ENCODE measurements around the gene SND1.

SND1 gene

GRCh38 chr7:127968547-127968946 is 316.6 kb downstream of the SND1 start:
- TF ChIP-seq, protein P1, sequence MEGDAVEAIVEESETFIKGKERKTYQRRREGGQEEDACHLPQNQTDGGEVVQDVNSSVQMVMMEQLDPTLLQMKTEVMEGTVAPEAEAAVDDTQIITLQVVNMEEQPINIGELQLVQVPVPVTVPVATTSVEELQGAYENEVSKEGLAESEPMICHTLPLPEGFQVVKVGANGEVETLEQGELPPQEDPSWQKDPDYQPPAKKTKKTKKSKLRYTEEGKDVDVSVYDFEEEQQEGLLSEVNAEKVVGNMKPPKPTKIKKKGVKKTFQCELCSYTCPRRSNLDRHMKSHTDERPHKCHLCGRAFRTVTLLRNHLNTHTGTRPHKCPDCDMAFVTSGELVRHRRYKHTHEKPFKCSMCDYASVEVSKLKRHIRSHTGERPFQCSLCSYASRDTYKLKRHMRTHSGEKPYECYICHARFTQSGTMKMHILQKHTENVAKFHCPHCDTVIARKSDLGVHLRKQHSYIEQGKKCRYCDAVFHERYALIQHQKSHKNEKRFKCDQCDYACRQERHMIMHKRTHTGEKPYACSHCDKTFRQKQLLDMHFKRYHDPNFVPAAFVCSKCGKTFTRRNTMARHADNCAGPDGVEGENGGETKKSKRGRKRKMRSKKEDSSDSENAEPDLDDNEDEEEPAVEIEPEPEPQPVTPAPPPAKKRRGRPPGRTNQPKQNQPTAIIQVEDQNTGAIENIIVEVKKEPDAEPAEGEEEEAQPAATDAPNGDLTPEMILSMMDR (IDR thresholded peaks at IDR 0.05; ENCODE audit: extremely low read depth, missing control alignments): no peak
- no peak for DNase-seq (ENCODE audit: low spot score)

GRCh38 chr7:127973832-127974231 is 321.8 kb downstream of the SND1 start:
- DNase-seq (ENCODE audit: low spot score): no peak
- TF ChIP-seq, protein P1 (IDR thresholded peaks at IDR 0.05; ENCODE audit: extremely low read depth, missing control alignments): no peak

DNA sequence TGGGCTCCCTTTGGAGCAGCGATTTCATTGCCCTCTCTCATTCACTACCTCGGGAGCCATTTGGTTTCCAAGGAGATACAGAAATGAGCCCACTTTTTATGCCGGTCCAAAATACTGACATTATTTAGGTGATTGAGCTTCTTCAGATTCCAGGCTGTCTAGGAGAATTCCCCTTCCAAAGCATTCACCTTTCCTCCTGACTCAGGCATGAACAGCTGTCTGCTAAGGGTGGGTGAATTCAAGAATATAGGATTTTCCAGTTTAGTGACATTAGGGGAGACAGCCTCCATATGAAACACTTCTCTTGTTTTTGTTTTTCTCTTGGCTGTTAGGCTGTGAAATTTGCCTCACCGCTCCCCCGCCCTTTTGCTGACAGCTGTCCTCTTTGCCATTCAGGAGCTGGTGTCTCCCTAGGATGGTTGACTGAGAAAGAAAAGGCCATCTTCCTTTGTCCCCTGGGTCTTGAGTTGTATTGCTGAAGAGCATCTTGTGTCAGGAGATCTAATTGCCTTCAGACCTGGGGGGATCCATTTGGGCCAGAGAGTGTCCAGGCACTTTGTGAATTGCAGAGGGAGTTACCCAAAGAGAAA is 322.5 kb downstream of the SND1 start:
- no peak for DNase-seq (ENCODE audit: low spot score)
- TF ChIP-seq, protein P1 (IDR thresholded peaks at IDR 0.05; ENCODE audit: extremely low read depth, missing control alignments): no peak

- DNase-seq (ENCODE audit: low spot score): no peak
- TF ChIP-seq, protein P1 (IDR thresholded peaks at IDR 0.05; ENCODE audit: extremely low read depth, missing control alignments): no peak
These were observed 324.2 kb downstream of the SND1 start for GRCh38 chr7:127976056-127976737.

GRCh38 chr7:127976738-127977120 is 324.7 kb downstream of the SND1 start:
- TF ChIP-seq, protein P1 (IDR thresholded peaks at IDR 0.05; ENCODE audit: extremely low read depth, missing control alignments): no peak
- DNase-seq (ENCODE audit: low spot score): no peak

- DNase-seq (ENCODE audit: low spot score): no peak
- TF ChIP-seq, protein P1 (IDR thresholded peaks at IDR 0.05; ENCODE audit: extremely low read depth, missing control alignments): no peak
These were observed 326.4 kb downstream of the SND1 start for GRCh38 chr7:127978421-127978820.

DNA sequence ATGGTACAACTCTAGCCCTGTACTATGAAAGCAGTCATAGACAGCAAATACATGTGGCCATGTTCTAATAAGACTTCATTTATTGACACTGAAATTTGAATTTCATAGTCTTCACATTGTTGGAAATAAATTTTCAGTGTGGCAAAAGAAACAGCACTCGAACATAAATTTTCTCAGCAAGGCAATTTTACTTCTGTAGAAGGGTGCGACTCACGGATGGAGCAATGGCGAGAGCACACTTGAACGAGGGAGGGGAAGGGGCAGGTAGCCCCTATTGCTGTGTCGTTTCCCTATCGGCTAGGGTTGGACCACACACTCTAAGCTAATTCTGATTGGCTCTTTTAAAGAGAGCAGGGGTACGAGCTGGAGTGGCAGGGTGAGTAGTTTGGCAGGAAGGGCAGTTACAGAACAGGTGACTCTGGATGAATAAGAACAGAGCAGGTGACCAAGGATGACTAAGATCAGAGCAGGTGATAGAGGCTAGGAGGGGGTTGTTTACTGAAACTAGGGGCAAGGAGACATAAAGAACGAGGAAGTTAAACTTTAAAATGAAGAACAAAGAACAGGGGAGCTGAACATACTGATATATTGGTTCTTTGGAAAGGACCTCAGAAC is 327.2 kb downstream of the SND1 start:
- DNase-seq (ENCODE audit: low spot score): no peak
- TF ChIP-seq, protein P1 (IDR thresholded peaks at IDR 0.05; ENCODE audit: extremely low read depth, missing control alignments): no peak

Data from GM20000 (cell line).